Skin of body (tissue), 2 donors: Measurements from ENCODE around the gene ARSG. TPM values are rescaled to one million over a fixed set of nuclear protein-coding genes. Genes with fewer than 3 reads are reported as not detected.
"Not testable (repeated sequence)": the region's sequence is repeated elsewhere in the genome, so short reads cannot be mapped to it uniquely, and the experiment has no call there.

ENCODE experiments used
- DNase-seq: peaks from one replicate; lab custom pipeline; 2025; lab: John Stamatoyannopoulos, UW
- total RNA-seq: library from RNA; depleted of rRNA; stranded (reverse); fragments of >200 nt; gene quantifications from one replicate; pipeline ENCODE4 v1.2.3, GENCODE V29; 2014

The ARSG gene
- total RNA-seq = 3.3 TPM

DNA sequence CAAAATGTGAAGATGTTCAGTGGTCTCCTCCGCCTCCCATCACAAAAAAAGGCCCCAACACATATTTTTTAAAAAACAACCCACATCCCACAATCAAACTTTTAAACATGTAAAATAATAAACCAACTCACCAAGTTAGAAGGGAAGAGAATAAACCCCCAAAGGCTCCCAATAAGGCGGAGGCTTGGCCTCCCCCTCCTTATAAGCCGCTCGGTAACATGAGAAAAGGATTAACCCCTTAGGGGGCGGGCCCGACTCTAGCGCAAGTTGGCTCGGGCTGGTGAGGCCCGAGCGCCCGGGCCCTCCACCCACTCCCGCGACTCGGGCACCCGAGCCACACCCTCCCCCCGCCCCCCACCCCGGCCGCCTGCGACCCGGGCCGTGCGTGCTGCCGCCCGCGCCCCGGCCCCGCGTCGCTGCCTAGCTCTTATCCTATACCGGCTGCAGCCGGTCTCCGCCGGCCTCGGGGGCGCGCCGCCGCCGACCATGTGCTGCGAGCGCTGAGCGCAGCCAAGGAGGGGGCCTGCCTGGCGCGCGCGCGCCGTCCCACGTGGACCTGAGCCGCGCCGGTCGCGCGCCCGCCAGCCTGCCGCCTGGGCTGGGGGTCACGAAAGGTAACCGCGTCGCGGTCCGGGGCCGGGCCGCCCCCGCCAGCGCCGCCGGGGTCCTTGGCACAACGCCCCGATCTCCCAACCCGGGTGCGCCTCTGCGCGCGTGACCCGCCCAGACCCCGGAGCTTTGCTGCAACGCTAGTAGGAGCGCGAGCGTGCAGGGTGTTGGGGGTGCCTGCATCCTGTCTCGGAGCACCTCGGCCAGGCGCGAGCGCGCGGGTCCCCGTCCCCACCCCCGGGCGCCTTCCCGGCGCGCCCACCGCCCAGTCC is at the start of gene ARSG, which contains the start of gene SLC16A6:
Gene ARSG (plus strand): TSS at position 541 of the 881 bp plus-strand sequence. CDS start 15,999 bp downstream, outside the sequence.
Gene SLC16A6 (minus strand): TSS at position 173 of the 881 bp plus-strand sequence. CDS start 12,807 bp downstream, outside the sequence.
- DNase-seq = no peak

DNA sequence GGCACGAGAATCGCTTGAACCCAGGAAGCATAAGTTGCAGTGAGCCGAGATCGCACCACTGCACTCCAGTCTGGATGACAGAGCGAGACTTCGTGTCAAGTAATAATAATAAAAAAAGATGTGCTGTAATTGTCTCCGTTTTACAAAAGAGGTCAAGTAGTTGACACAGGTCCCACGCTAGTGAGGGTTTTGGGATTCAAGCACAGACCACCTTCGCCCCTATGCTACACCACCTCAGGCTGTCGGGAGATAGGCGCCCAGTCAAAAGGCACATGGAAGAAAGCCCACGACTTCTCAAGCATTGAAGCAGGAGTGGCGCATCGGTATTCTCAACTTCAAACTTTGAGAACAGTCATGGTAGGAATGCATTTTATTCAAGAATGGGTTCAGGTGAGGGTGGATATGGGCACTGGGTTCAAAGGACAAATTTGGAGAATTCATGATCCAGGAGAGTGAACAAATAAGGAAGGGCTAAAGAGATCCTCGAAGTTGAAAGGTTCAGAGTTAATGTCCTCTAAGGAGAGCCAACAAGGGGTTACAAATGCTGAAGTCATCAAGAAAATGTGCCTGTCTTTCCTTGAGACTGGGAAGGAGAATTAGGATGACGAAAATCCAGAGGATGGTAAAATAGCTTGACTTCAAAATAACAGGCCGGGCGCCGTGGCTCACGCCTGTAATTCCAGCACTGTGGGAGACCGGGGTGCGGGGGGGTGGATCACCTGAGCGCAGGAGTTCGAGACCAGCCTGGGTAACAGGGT is 44.8 kb upstream of the ARSG start:
- DNase-seq = no peak

DNA sequence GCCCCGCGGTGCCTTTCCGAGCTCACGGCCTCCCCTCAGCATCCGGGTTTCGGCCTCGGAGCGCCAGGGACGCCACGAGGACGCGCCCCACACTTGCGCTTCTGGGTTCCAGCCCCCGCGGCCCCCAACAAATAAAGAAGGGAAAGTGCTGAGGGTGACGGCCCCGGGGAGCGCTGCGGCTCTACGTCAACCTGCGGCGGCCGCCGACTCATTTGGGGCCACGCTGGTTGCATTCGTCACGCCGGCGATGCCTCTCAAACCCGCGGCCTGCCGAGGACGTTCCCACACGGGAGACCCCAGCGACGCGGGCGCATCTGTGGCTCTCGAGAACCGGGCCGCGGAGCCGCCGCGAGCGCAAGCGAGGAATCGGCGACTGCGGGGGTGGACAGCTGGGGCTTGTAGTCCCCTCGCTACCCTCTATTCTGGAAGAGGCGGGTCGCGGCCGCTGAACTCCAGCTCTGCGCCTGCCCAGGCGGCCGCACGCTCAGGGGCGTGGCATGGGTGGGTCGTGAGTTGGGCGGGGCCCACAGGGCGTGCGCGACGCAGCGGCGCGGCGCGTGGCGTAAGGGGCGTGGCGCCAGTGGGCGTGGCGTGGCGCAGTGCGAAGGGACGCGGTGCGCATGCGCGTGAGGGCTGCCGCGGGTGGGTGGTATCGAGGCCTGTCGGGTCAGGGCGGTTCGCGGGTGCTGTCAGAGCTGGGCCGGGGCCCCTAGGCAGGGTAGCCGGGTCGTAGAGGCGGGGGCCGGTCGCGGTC is 43.7 kb upstream of the ARSG start, which contains the start of gene AMZ2:
Gene AMZ2 (plus strand): TSS at position 599 of the 754 bp plus-strand sequence. CDS start 2,145 bp downstream, outside the sequence.
- peak; percentile 95 for DNase-seq

DNA sequence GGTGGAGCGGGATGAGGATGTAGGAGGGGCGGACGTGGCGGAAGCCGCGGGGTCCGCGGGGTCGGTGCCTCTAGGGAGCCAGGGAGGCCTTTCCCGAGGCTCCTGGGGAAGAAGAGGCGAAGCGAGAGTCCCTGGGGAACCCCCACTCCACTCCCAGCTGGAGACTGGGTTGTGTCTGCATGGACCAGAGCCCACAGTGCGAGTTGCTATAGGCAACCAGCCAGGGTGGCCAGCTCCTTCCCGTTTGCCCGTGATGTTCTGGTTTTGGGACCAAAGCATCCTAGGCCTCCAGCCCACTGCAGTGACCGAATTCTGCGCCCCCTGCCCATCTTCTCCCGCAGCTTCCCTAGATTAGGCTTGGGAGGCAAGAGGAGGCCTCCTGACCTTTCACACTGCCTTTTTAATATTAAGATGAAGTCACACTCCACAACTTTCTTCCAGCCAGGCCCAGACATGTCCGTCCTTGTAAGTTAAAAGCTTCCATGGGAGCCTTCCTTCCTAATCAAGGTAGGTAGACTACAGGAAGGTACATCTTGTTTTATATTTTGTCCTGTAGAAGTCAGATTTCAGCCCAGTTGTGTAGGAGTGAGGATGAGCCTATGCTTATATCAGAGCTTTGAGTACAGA is 43.0 kb upstream of the ARSG start:
- peak; percentile 55 for DNase-seq

DNA sequence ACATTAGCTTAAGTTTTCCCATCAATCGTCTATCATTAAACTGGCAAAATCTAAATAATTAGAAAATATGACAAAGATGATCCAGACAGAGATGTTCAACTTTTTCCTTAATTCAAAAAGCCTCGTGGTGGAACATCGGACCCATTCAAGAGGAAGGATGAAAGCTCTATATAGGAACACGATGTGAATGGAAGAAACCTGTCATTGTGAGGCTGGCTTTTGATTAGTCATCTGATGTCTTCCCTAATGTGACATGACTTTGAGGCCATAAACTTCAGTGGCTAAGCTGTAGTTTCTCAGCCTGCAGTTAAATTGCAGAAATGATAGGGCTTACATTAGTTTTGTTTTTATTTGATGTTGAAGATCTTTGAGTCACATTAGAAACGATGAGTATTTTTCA is 42.4 kb upstream of the ARSG start:
- no peak for DNase-seq

DNA sequence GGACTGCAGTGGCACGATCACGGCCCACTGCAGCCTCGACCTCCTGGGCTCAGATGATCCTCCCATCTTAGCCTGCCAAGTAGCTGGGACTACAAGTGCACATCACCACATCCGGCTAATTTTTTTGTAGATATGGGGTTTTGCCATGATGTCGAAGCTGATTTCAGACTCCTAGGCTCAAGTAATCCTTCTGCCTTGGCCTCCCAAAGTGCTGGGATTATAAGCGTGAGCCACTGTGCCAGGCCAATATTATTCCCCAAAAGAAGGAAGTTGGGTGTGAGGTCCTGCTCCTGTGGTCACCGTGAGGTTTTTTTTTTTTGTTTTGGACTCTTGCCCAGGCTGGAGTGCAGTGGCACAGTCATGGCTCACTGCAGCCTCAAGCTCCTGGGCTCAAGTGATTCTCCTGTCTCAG is 41.9 kb upstream of the ARSG start:
- no peak for DNase-seq

DNA sequence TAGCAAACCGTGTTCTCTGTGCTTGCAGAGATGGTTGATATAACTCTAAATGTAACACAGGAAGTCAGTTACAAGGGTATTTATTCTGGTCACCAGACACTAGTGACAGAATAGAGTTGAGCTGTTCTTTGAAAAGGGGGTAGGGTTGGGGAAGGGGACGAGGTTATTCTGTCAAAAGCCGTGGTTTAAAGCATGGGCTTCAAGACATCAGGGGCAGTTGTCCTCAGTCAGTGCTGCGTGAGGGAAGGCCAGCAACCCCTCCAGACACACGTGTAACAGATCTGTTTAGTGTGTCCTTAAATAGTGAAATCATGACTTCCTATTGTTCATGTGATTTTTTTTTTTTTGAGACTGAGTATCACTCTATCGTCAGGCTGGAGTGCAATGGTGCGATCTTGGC is 37.9 kb upstream of the ARSG start:
- DNase-seq = not testable (repeated sequence)

DNA sequence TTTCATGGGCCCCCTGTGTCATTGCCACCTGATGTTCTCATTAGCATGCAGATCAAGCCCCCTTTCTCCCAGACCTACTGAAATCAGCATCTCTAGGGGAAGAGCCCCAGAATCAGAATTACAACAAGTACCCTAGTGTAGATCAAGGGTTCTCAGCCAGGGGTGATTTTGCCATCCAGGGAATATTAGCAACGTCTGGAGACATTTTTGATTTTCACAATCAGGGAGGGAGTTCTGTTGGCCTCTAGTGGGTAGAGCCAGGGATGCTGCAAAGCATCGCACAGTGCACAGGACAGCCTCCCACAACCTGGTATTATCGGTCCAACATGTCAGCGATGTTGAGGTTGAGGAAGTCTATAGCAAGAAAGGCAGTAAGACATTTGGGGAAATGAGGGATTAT is 36.1 kb upstream of the ARSG start:
- no peak for DNase-seq

DNA sequence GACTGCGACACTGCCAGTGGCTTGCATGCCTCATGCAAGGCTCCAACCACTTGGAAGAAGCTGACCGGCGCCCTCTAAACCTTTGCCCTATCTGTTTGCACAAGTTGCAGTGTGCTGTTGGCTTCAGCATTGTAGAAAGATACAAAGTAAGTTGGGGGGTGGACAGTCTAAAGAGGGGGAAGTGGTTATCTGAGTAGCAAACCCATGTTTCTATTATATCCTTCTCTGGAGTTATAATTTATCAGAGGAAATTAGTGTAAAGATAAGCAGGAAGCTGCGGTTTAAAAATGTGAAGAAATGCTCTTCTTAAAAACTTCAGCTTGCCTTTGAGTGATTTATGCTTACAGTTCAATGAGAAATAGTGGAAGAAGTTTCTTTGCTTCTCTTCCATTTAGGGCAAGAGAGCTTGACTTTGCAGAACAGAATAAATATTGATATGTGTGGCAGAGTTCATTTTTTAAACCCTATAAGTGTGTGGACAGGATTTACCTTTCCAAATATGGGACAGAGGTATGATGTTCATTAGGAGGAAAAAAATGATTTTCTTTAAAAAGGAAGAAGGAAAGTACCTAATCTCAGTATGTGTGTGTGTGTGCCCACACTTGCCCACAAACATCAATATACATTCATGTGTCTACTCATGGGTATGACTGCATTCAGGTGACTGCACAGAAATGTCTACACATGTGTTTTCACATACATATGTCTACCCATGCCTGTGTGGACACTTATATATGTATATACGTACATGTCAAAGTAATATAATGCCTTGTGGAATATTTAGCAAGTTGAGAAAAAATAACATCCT is 35.4 kb upstream of the ARSG start:
- no peak for DNase-seq

DNA sequence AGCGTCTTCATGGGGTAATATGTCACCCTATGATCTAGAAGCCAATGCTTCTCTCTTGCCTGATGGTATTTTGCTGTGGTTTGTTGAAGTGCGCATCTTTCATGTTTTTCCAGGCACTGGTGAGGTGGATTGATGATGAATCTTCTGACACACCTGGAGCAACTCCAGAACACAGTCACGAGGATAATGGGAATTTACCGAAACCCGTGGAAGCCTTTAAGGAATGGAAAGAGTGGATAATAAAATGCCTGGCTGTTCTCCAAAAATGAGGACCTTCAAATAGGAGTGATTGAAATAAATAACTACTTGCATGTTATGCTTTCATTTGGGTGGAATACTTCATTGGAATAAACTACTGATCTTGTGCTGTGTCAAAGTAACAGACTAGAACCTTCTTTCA is 34.6 kb upstream of the ARSG start:
- DNase-seq = not testable (repeated sequence)

DNA sequence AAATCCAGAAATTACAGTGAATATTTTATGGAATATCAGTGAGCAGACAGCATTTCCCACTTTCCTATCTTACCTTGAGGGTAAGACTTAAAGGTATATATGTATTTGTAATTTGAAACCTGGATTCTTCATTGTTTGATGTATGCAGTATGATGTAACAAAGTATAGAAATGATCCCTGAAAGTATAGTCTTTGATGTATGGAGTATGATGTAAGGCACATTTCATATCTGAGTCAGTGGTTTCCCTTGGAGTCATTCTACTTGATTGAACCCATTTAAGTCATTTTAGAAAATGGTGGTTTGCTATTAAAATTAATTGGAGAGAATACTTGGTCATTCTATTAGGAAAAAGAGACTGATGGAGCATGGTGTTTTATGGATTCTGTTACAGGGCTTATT is 33.4 kb upstream of the ARSG start:
- no peak for DNase-seq

DNA sequence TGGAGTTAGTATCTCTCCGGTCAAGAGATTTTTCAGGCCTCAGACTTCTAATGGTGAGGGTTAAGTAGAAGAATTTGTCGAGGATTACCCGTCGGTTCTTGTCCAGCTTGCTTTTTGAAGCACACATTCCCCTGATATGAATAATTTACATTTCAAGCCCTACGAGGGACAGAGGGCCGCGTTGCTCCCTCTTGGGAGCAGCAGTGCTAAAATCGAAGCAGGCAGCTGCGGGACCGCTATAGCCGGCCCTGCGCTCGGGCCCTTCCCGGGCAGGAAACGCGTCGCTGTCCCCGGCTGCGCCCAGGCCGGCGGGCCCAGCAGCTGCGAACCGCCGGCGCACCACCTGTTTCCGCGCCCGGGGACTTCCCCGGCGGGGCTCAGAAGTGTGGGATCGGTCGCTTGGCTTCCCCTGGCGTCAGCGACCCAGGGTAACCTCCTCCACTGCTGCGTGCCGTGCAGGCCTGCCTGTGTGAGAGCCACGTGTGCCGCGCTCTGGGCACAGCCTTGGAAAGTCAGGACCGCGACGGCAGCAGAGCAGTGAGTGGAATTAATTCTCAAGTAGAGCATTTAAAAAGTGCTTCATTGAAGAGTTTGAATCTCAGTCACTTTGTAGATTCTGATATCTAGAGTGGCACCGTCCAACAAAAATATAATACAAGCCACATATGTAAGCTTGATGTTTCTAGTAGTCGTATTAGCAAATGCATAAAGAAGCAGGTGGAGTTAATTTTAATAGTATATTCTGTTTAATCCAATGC is 32.2 kb upstream of the ARSG start:
- not testable (repeated sequence) for DNase-seq

DNA sequence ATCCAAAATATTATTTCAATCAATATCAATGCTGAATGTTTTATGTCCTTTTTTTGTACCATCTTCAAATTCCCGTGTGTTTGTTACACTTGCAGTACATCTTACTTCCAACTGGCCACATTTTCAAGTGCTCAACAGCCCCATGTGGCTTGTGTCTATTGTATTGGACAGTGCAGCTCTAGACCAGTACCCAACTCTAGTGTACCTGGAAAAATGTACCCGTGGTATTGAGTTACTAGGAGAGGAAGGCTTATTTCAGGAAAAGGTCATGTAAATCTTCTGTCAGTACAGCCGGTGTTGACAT is 31.7 kb upstream of the ARSG start:
- not testable (repeated sequence) for DNase-seq

DNA sequence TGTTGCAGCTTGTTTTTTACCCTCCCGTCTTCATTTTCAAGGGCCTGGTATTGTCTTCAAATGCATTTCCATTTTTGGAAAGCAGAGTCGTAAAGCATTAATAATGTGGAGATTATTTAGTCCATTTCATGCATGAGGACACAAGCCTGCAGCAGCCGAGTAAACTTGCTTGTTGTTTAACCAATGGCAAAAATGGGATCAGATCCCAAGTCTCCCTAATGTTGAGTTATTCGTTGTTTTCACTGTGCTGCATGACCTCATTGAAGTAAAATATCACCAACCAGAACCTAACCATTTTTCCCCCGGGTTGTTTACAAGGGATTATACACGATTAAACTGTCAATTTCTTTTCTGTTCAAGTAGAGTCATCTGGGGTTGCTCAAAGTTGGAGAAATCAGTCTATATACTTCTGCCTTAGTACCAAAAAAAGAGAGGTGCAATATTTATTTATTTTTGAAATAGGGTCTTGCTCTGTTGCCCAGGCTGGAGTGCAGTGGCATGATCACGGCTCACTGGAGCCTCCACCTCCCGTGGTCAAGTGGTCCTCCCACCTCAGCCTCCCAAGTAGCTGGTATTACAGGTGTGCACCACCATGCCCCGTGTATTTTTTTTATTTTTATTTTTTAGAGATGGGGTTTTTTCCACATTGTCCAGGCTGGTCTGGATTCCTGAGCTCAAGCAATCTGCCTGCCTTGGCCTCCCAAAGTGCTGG is 31.1 kb upstream of the ARSG start:
- no peak for DNase-seq

DNA sequence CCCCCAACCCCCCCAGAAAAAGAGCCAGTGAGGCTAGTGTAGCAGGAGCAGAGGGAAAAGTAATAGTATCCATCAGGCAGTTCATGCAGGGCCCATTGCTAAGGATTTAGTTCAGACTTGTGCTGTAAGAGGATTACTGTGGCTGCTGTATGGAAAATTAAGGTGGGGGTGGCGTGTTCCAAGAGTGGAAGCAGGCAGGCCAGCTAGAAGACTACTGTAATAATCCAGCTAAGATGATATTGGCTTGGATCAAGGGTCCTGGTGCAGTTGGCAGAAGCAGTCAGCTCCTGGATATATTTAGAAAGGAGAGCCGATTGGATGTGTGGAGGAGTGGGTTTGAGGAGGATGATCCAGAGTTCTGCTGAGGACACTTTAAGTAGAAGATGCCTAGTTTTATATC is 28.8 kb upstream of the ARSG start:
- DNase-seq = not testable (repeated sequence)

DNA sequence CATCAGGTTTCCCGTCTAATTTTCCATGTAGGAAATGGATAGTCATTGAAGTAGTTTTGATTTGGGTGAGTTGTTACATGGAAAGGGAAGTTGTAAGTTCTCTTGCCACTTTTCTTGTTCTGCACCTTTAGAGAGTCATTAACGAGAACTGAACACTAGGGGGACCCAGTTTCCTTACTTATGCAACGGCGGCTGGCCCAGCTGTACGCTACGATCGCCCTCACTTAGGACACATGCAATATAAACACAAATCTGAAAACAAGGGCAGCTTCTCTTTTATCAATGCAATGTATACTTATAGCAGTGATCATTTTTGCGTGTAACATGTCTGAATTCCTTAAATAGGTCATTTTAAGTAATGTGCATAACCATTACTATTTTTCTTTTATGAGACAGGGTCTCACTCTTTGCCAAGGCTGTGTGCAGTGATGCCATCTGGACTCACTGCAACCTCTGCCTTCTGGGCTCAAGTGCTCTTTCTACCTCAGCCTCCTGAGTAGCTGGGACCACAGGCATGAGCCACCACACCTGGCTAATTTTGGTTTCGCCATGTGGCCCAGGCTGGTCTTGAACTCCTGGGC is 28.1 kb upstream of the ARSG start:
- peak; percentile 21 for DNase-seq

DNA sequence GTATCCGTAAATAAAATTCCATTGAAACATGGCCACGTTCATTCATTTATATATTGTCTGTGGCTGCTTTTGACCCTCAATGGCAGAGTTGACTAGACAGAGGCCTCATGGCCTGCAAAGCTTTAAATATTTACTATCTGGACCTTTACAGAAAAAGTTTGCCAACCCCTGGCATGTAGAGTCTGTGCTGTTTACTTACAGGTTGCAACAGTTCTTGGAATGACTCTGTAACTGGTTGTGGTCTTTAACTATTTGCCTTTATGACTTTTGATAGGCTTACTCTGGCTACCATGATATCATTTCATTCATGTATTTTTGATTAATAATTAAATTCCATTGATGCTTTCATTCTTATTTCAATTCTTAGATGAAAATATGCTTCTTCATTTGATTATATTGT is 25.5 kb upstream of the ARSG start:
- not testable (repeated sequence) for DNase-seq

DNA sequence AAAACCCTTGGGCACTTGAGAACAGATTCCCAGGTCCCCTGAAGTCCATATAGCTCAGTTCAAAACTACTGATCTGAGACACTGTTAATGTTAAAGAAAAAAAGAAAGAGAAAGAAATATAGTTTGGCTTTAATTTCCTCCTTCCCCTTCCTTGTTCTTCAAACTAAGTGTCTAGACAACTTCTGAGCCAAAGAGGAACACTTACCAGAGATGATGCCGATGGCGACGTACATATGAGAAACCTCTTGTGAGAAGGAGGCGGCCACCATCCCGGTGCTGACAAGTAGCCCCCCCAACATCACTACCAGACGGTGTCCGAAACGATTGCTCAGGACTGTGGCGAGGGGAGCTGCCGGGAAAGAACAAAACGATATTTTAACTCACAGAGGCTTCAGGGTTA is 17.6 kb upstream of the ARSG start:
- DNase-seq = no peak

DNA sequence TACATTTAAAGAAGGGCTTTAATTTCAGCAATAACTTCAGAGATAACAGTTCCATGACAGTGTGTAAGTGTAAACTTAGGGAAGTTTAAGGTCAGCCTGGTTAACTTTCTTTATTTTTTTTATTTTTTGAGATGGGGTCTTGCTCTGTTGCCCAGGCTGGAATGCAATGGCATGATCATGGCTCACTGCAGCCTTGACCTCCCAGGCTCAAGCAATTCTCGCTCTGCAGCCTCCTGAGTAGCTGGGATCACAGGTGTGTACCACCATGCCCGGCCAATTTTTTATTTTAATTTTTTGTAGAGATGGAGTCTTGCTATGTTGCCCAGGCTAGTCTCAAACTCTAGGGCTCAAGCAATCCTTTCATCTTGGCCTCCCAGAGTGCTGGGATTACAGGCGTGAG is 15.0 kb upstream of the ARSG start:
- not testable (repeated sequence) for DNase-seq
